Stomach (tissue), 9 donors: Measurements from ENCODE around the gene EDEM2. TPM values are rescaled to one million over a fixed set of nuclear protein-coding genes. Genes with fewer than 3 reads are reported as not detected.

Experiments
- DNase-seq, 2 donors: peaks; one replicate each; pipeline versions ENCODE4 v3.0.0 to v3.0.0-alpha.2; 2013 to 2019
- H3K27ac ChIP-seq, 5 donors: fragments of 200-600 bp in 4 of 5; sonication (generic) in 4 of 5; one replicate each; pipeline ENCODE4 v1.5.1; 2013 to 2019; ENCODE audit warnings: mild to moderate bottlenecking in 1 of 5, moderate library complexity in 1 of 5
- H3K27me3 ChIP-seq, 3 donors: fragments of 200-600 bp; sonication (generic); one replicate each; pipeline ENCODE4 v1.5.1; 2017 to 2019; ENCODE audit warnings: mixed run types in 1 of 3
- H3K36me3 ChIP-seq, 4 donors: fragments of 200-600 bp; sonication (generic); 1 replicate in 3 of 4; 2 replicates in 1 of 4; pipeline ENCODE4 v1.5.1; 2016 to 2019
- H3K4me1 ChIP-seq, 4 donors: fragments of 200-600 bp; sonication (generic); one replicate each; pipeline ENCODE4 v1.5.1; 2016 to 2019
- H3K4me3 ChIP-seq, 4 donors: fragments of 200-600 bp; sonication (generic) in 3 of 4; one replicate each; pipeline ENCODE4 v1.5.1; 2016 to 2019; ENCODE audit warnings: mild to moderate bottlenecking in 1 of 4
- H3K9me3 ChIP-seq, 4 donors: fragments of 200-600 bp; sonication (generic); one replicate each; pipeline ENCODE4 v1.5.1; 2016 to 2019
- CTCF ChIP-seq, 7 experiments: fragments of 450-650 bp in 4 of 7; fragments of 200-600 bp in 3 of 7; sonication (generic) in 3 of 7; IDR thresholded peaks; one replicate each; pipeline ENCODE4 v1.5.1; 2016 to 2019; ENCODE audit warnings: antibody characterized with exemption in 7 of 7, control low read depth in 2 of 7, mild to moderate bottlenecking in 1 of 7
- EP300 ChIP-seq: sonication (generic); formaldehyde crosslinking; IDR thresholded peaks from one replicate; pipeline ENCODE4 v1.6.1; 2017; ENCODE audit warnings: antibody characterized with exemption
- POLR2A ChIP-seq, 4 donors: fragments of 450-650 bp; IDR thresholded peaks; one replicate each; pipeline ENCODE4 v1.6.1; 2016; ENCODE audit warnings: antibody characterized with exemption in 4 of 4, control low read depth in 2 of 4, mild to moderate bottlenecking in 1 of 4, moderate library complexity in 1 of 4
- POLR2AphosphoS5 ChIP-seq, 3 donors: sonication (generic); formaldehyde crosslinking; IDR thresholded peaks; one replicate each; pipeline ENCODE4 v1.6.1; 2016; ENCODE audit warnings: antibody characterized with exemption in 3 of 3
- WGBS, 5 donors: extraction: QIAGEN DNeasy Blood & Tissue Kit in 3 of 5; methylation state at CpG; one replicate each; pipeline versions ENCODE4 v1.1.5 to v1.1.7; 2013 to 2018; 5-methylcytosine and 5-hydroxymethylcytosine counted together
- intact Hi-C: fragments of 100-400 bp; cut with DNase I; formaldehyde crosslinking; loops from one replicate; pipeline ENCODE4 v1.15.1; 2023; ENCODE audit warnings: low total_unique reads
- polyA plus RNA-seq, 3 donors: library from polyadenylated mRNA; stranded (reverse); fragments of 200-250 nt; gene quantifications; one replicate each; pipeline ENCODE4 v1.2.3, GENCODE V29; 2013
- total RNA-seq, 5 donors: library from RNA; depleted of rRNA; stranded (reverse); fragments of >200 nt; gene quantifications; one replicate each; pipeline versions ENCODE4 v1.1.0 to v1.2.3, GENCODE V29; 2014 to 2016
- donor health status: healthy with polysubstance abuse.
- donor health status: Bipolar disorder and iron deficiency.
- donor health status: healthy.

EDEM2 gene
- total and polyA plus RNA-seq, 8 donors = 7.9 to 55.8 (median 11.4) TPM

- intact Hi-C loops = no loop called here
- DNase-seq = peak in 1 of 2 donors; percentile 37
- no peaks in the 10 kb centered on the region for H3K27me3 ChIP-seq
- H3K36me3 ChIP-seq = peaks cover 63 to 100% (median 99%) of the 10 kb centered on the region in 4 donors
- peak overlapping the region in 4 of 5 donors; percentile 20 to 38 (median 36) for H3K27ac ChIP-seq
- H3K4me3 ChIP-seq = no peak overlapping the region
- no peaks in the 10 kb centered on the region for H3K9me3 ChIP-seq
- 79 to 85% (median 84%) methylated on average over 9 of the region's 9 CpGs for WGBS, 5 donors
- peaks cover 0 to 18% (median 0%) of the 10 kb centered on the region in 4 donors for H3K4me1 ChIP-seq
- TF ChIP-seq POLR2A (IDR thresholded peaks at IDR 0.05) (no peak), EP300 (no peak), CTCF (IDR thresholded peaks at IDR 0.05) (no peak), POLR2AphosphoS5 (IDR thresholded peaks at IDR 0.05) (no peak)
Observed at GRCh38 chr20:35134472-35134871, 12.7 kb downstream of the EDEM2 start.

- DNase-seq = no peak
- Histone ChIP-seq H3K27me3 (no peaks in the 10 kb centered on the region), H3K36me3 (peaks cover 66 to 100% (median 99%) of the 10 kb centered on the region in 4 donors), H3K9me3 (no peaks in the 10 kb centered on the region), H3K27ac (no peak overlapping the region), H3K4me3 (no peak overlapping the region), H3K4me1 (peaks cover 0 to 23% (median 0%) of the 10 kb centered on the region in 4 donors)
- TF ChIP-seq POLR2A (IDR thresholded peaks at IDR 0.05) (no peak), POLR2AphosphoS5 (IDR thresholded peaks at IDR 0.05) (no peak), CTCF (IDR thresholded peaks at IDR 0.05) (no peak), EP300 (no peak)
- intact Hi-C loops = no loop called here
- 87 to 94% (median 90%) methylated on average over 5 of the region's 5 CpGs for WGBS, 5 donors
Observed at GRCh38 chr20:35133735-35134134, 13.4 kb downstream of the EDEM2 start.

GRCh38 chr20:35133031-35133430 lies 14.1 kb downstream of the EDEM2 start:
- no peak for DNase-seq
- 87 to 95% (median 91%) methylated on average over 5 of the region's 5 CpGs for WGBS, 5 donors
- peaks cover 0 to 23% (median 0%) of the 10 kb centered on the region in 4 donors for H3K4me1 ChIP-seq
- TF ChIP-seq CTCF (IDR thresholded peaks at IDR 0.05) (no peak), POLR2AphosphoS5 (IDR thresholded peaks at IDR 0.05) (no peak), POLR2A (IDR thresholded peaks at IDR 0.05) (no peak)
- no peak overlapping the region for H3K27ac ChIP-seq
- no peak overlapping the region for H3K4me3 ChIP-seq
- H3K36me3 ChIP-seq = peaks cover 60 to 100% (median 98%) of the 10 kb centered on the region in 4 donors
- intact Hi-C loops = no loop called here
- H3K27me3 ChIP-seq = no peaks in the 10 kb centered on the region
- no peaks in the 10 kb centered on the region for H3K9me3 ChIP-seq

- Histone ChIP-seq H3K4me1 (peaks cover 0 to 23% (median 0%) of the 10 kb centered on the region in 4 donors), H3K27me3 (no peaks in the 10 kb centered on the region), H3K4me3 (no peak overlapping the region), H3K36me3 (peaks cover 59 to 100% (median 98%) of the 10 kb centered on the region in 4 donors), H3K27ac (no peak overlapping the region), H3K9me3 (no peaks in the 10 kb centered on the region)
- intact Hi-C loops = no loop called here
- no peak for DNase-seq
- 85 to 94% (median 90%) methylated on average over 4 of the region's 4 CpGs for WGBS, 5 donors
- no peak for TF ChIP-seq EP300
- TF ChIP-seq CTCF (IDR thresholded peaks at IDR 0.05) = no peak
- no peak for TF ChIP-seq POLR2A (IDR thresholded peaks at IDR 0.05)
Observed at GRCh38 chr20:35131934-35132333, 15.2 kb downstream of the EDEM2 start.
